HFF-Myc (cell line): Measurements from ENCODE around the gene TELO2.

ENCODE experiments used
- DNase-seq: peaks from one replicate; pipeline ENCODE4 v3.0.0-alpha.2; 2011; ENCODE audit warnings: low read depth; ENCODE audit errors: extremely low read depth
- H3K4me3 ChIP-seq: replicated peaks from 2 replicates; pipeline ENCODE4 v1.5.1; 2011; ENCODE audit warnings: low read depth, mild to moderate bottlenecking, control low read depth, low read length
- CTCF ChIP-seq: IDR thresholded peaks from 2 replicates; pipeline ENCODE4 v1.5.1; 2012; ENCODE audit warnings: mild to moderate bottlenecking, low read depth, low read length, control low read depth; ENCODE audit errors: missing control alignments

Gene TELO2

DNA sequence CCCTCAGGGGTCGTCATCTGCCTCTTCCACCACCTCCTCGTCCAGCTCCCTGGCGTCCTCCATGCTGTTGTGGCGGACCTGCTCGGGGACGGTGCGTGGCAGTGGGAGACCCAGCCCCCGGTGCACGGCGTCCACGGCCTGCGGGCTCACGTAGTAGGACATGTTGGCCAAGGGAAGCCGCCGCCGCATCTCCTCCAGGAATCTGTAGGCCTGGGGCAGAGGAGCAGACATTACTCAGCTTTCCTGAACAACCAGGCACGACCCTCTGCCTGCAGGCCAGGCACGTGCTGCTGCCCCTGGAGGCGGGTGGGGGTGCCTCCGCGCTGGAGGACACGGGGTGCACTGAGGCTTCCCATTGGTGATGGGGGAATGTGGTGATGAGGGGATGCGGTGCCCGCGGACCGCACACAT, 17.8 kb downstream of the TELO2 start:
- TF ChIP-seq CTCF = no peak
- no peak overlapping the region for H3K4me3 ChIP-seq
- DNase-seq = no peak

GRCh38 chr16:1511662-1512569, 18.8 kb downstream of the TELO2 start:
- H3K4me3 ChIP-seq = no peak overlapping the region
- TF ChIP-seq CTCF = no peak
- no peak for DNase-seq

- no peak for TF ChIP-seq CTCF
- no peak for DNase-seq
Observed at GRCh38 chr16:1512774-1513173, 19.6 kb downstream of the TELO2 start.

GRCh38 chr16:1514507-1514906, 21.3 kb downstream of the TELO2 start:
- no peak overlapping the region for H3K4me3 ChIP-seq
- TF ChIP-seq CTCF = no peak
- DNase-seq = no peak

More at GRCh38 chr16:1512774-1513173, 19.6 kb downstream of the TELO2 start:
- H3K4me3 ChIP-seq = no peak overlapping the region

GRCh38 chr16:1518626-1519135, 25.5 kb downstream of the TELO2 start:
- DNase-seq = no peak
- no peak for TF ChIP-seq CTCF
- H3K4me3 ChIP-seq = no peak overlapping the region

- no peak for DNase-seq
- no peak for TF ChIP-seq CTCF
- no peak overlapping the region for H3K4me3 ChIP-seq
Observed at GRCh38 chr16:1519831-1520230, 26.7 kb downstream of the TELO2 start.
